Activated T-helper 2 cell treated with anti-CD3 and anti-CD28 coated beads, Interferon-gamma antibody, Interleukin-2, Interleukin-4, amounts not matched to agents 10 μg/mL and 5 μg/mL and 100 μg/mL, durations not matched to agents 14 hours and 24 hours and 36 hours (primary cell): ENCODE data around the gene RASAL2. TPM values are rescaled to one million over a fixed set of nuclear protein-coding genes. Genes with fewer than 3 reads are reported as not detected.

Source experiments
- DNase-seq: peaks from one replicate; pipeline ENCODE4 v3.0.0; 2021; ENCODE audit warnings: low spot score
- H3K27ac Mint-ChIP-seq: one replicate; pipeline ENCODE4 v1.8.0; 2021; ENCODE audit warnings: mixed read lengths
- H3K27me3 Mint-ChIP-seq: one replicate; pipeline ENCODE4 v1.8.0; 2021; ENCODE audit warnings: low read depth, mixed read lengths
- H3K36me3 Mint-ChIP-seq: one replicate; pipeline ENCODE4 v1.8.0; 2021; ENCODE audit warnings: low read depth, mixed read lengths
- H3K4me1 Mint-ChIP-seq: one replicate; pipeline ENCODE4 v1.8.0; 2021; ENCODE audit warnings: low read depth, mixed read lengths
- H3K4me3 Mint-ChIP-seq: one replicate; pipeline ENCODE4 v1.8.0; 2021; ENCODE audit warnings: low read depth, mild to moderate bottlenecking, moderate library complexity, mixed read lengths
- H3K9me3 Mint-ChIP-seq: one replicate; pipeline ENCODE4 v1.8.0; 2021; ENCODE audit warnings: mixed read lengths
- intact Hi-C: fragments of 100-400 bp; cut with micrococcal nuclease; formaldehyde crosslinking; loops from one replicate; pipeline ENCODE4 v1.15.1; 2023
- total RNA-seq: library from RNA; stranded (reverse); gene quantifications from 2 replicates; pipeline ENCODE4 v1.2.3, GENCODE V29; 2022

The RASAL2 gene
- total RNA-seq, 1 donor from 2014 or later: 0.43 TPM

DNA sequence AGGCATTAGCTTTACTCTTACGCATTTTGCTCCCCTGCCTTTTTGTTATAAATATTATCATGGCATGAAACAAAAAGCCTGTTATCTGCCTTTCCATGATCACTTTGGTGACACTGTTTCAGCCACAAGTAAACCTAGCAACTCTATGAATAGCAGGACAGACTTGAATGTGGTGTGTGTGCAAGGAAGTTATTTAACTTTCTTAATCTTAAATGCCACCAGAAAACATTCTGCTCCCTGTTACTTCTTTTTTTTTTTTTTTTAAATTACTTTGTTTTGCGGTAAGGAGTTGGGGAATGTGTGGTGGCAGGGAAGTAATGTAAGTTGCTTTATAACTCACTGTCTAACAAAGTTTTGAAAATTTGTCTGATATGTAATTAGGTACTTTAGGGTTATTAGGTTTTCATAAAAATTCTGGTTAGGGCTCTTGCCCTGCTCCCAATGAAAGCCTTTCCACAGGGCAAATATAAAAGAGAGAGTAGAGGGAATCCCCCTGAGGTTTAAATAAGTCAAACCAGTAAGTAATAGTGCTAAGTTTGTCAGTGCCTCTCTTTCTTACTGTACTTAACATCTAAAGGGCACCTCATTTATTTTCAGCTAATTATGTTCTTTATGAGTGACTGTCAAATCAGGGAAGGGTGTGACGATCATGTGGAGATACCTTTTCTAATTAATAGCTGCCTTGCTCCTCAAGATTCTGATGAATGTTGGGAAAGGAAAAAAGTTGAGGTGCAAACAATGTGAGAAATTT lies 39.5 kb downstream of the RASAL2 start:
- Mint-ChIP-seq H3K4me1 (no peaks in the 10 kb centered on the region), H3K27me3 (no peaks in the 10 kb centered on the region), H3K9me3 (no peaks in the 10 kb centered on the region), H3K4me3 (no peak overlapping the region), H3K36me3 (no peaks in the 10 kb centered on the region), H3K27ac (no peak overlapping the region)
- no peak for DNase-seq
- intact Hi-C loops: no loop called here

DNA sequence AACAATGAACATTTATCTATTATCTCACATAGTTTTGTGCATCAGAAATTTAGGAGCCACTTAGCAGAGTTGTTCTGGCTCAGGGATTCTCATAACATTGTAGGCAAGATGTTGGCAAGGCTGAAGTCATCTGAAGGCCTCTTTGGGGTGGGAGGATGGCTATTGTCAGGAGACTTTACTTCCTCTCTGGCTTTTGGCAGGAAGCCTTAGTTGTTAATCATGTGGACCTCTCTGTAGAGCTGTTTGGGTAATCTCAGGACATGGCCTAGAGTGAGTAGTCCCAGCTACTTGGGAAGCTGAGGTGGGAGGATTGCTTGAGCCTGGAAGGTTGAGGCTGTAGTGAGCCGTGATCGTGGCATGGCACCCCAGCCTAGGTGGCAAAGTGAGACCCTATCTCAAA lies 40.2 kb downstream of the RASAL2 start:
- Mint-ChIP-seq H3K4me3 (no peak overlapping the region), H3K27me3 (no peaks in the 10 kb centered on the region), H3K36me3 (no peaks in the 10 kb centered on the region), H3K27ac (no peak overlapping the region), H3K9me3 (no peaks in the 10 kb centered on the region), H3K4me1 (no peaks in the 10 kb centered on the region)
- intact Hi-C loops: no loop called here
- no peak for DNase-seq

DNA sequence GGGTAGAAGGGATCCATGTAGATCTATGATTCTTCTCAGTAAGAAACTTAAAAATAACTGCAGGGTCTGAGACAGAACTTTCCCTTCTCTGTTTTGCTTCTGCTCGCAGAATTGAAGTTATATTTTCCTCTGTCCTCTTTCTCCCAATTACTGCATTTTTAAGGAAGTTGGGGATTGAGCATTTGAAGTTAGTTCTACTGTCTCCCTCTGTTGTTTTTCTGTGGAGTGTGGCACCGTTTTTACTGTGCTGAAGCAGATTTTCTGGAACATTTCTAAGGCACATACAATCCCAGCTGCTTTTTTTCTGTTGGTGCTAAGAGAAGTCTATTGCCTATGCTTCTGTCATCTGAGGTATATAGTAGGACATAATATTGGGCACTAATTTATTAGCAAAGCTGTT lies 43.3 kb downstream of the RASAL2 start:
- no peak overlapping the region for H3K4me3 Mint-ChIP-seq

DNA sequence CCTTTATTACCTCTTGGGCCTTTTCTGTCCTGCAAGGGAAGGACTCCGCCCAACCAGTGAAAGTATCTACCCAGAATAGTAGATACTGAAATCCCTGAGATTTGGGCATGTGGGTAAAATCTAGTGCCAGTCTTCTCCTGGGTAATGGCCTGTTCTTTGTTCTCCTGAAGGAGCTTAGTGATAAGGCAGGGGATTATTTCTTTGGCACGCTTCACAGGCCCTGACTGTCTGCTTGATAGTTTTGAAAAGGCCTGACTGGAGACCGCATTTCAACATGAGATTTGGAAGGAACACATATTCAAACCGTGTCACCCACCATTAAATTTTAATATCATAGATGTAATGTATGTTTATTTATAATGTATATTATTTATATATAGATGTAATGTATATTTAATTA lies 48.9 kb downstream of the RASAL2 start:
- no peak for DNase-seq
- no peaks in the 10 kb centered on the region for H3K36me3 Mint-ChIP-seq
- intact Hi-C loops: no loop called here
- H3K4me1 Mint-ChIP-seq: no peaks in the 10 kb centered on the region
- no peaks in the 10 kb centered on the region for H3K27me3 Mint-ChIP-seq
- no peak overlapping the region for H3K27ac Mint-ChIP-seq
- no peak overlapping the region for H3K4me3 Mint-ChIP-seq
- H3K9me3 Mint-ChIP-seq: no peaks in the 10 kb centered on the region

More for the DNA sequence above, 43.3 kb downstream of the RASAL2 start:
- Mint-ChIP-seq H3K4me1 (no peaks in the 10 kb centered on the region), H3K27ac (no peak overlapping the region), H3K36me3 (no peaks in the 10 kb centered on the region), H3K9me3 (no peaks in the 10 kb centered on the region), H3K27me3 (no peaks in the 10 kb centered on the region)
- intact Hi-C loops: no loop called here
- no peak for DNase-seq

DNA sequence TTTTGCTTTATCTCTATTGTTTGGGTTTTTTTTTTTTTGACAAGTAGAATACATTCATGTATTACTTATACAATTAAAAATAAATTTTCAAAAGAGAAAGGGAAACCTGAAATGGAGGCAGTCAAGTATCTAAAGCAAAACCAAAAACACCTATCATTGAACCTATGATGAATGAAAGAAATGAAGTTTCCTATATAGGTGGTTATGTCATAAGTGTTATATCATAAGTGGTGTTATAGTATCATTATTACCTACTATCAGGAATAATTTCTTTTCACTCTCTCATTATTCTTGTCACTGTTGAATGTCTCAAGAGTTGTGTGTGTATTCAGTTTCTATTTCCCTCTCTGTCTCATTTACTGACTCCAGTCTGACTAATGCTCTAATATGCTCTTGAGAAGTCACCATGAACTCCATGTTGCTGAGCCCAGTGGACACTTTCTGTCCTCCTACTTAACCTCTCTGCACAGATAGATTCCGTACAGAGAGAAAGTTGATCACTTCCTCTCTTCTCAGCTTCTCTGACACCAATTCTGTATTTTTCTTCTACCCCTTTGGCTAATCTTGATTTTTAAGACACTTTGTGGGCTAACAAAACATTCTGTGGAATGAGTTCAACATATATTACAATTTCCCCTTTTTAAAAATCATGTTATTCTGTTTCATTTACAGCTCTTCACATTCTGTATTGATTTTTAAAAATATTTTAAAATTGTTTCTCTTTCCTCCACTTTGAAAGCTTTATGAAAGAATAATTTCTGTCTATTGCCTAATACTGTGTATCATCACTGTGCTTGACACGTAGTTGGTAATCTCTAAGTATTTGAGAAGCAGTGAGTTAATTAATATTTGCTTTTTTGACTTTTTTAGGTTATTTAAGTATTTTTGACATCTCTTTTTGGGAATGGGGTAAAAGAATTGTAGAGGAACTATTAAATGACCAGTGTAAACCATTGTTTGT lies 50.1 kb downstream of the RASAL2 start:
- H3K27me3 Mint-ChIP-seq: no peaks in the 10 kb centered on the region
- no peaks in the 10 kb centered on the region for H3K4me1 Mint-ChIP-seq
- H3K9me3 Mint-ChIP-seq: no peaks in the 10 kb centered on the region
- H3K36me3 Mint-ChIP-seq: no peaks in the 10 kb centered on the region
- H3K4me3 Mint-ChIP-seq: no peak overlapping the region
- intact Hi-C loops: no loop called here
- H3K27ac Mint-ChIP-seq: no peak overlapping the region
- DNase-seq: no peak

DNA sequence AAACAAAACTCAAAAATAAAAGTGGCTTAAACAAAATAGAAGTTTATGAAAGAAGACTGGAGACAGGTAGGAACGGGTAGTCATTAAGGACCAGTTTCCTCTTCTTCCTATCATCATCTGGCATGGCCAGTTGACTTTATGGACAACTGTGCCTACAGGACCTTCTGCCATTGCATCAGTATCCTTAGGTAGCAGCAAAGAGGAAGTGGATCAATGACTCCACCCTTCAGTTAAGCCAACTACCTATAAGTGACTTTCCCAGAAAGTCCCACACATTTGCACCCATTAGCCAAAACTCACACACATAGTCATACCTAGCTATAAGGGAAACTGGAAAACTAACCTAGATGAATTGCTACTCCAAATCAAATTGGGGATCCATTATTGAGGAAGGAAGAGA lies 51.7 kb downstream of the RASAL2 start:
- H3K27ac Mint-ChIP-seq: no peak overlapping the region
- H3K4me3 Mint-ChIP-seq: no peak overlapping the region
- H3K27me3 Mint-ChIP-seq: no peaks in the 10 kb centered on the region
- no peak for DNase-seq
- intact Hi-C loops: no loop called here
- no peaks in the 10 kb centered on the region for H3K9me3 Mint-ChIP-seq
- no peaks in the 10 kb centered on the region for H3K36me3 Mint-ChIP-seq
- no peaks in the 10 kb centered on the region for H3K4me1 Mint-ChIP-seq

DNA sequence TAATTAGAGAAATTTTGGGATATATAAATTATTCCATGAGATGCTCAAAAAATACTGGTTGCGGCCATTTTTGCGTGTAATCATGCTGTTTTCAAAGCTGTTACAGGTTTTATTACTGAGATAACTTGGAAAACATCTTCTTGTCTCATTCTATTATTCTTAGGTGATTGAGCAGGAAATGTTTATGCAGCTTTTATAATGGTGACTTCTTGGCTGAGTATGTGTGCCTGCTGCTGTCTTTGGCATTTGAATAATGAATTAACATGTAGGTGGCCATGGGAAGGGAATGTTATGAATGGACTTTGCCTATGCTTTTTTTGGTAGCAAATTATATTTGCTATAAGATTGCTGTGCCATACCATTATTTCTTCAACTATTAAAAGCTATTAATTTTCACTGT lies 52.5 kb downstream of the RASAL2 start:
- Mint-ChIP-seq H3K4me3 (no peak overlapping the region), H3K27ac (no peak overlapping the region), H3K4me1 (no peaks in the 10 kb centered on the region), H3K27me3 (no peaks in the 10 kb centered on the region), H3K36me3 (no peaks in the 10 kb centered on the region), H3K9me3 (no peaks in the 10 kb centered on the region)
- no peak for DNase-seq
- intact Hi-C loops: no loop called here

DNA sequence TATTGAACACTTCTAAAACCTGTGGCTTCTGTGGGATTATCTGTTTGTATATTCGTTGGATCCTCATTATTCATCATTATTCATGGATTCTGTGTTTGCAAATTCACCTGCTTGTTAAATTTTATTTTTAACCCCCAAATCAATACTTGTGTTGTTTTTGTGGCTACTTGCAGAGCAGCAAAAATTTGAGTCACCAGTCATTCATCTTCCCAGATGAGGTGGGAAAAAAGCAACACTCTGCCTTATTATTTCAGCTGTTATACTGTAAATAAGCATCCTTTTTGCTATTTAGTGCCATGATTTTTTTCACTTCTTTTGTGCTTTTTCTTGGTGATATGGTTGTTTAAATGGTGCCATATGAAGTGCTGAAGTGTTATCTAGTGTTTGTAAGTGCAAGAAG lies 56.7 kb downstream of the RASAL2 start:
- intact Hi-C loops: no loop called here
- H3K27ac Mint-ChIP-seq: no peak overlapping the region
- DNase-seq: no peak
- H3K27me3 Mint-ChIP-seq: no peaks in the 10 kb centered on the region
- H3K4me1 Mint-ChIP-seq: no peaks in the 10 kb centered on the region
- no peaks in the 10 kb centered on the region for H3K9me3 Mint-ChIP-seq
- no peak overlapping the region for H3K4me3 Mint-ChIP-seq
- no peaks in the 10 kb centered on the region for H3K36me3 Mint-ChIP-seq

DNA sequence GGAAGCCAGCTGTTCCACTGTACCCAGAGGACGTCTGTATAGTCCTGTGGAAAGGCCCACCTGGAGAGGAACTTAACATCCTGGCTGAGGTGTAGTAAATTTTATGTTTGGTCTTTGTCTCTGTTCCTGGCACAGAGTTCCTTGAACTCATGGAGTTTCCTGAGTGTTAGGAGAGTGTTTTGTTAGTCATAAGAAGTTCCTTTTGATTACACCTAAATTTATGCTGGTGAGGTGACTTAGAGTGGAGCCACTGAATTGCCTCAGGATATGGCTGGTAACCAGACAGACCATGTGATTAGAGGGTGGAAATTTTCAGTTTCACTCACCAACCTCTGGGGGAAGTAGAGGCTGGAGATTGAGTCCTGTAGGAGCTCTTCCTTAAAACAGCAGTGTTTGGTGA lies 57.9 kb downstream of the RASAL2 start:
- no peak overlapping the region for H3K4me3 Mint-ChIP-seq
- no peaks in the 10 kb centered on the region for H3K9me3 Mint-ChIP-seq
- DNase-seq: no peak
- H3K4me1 Mint-ChIP-seq: no peaks in the 10 kb centered on the region
- intact Hi-C loops: no loop called here
- no peak overlapping the region for H3K27ac Mint-ChIP-seq
- H3K27me3 Mint-ChIP-seq: no peaks in the 10 kb centered on the region
- no peaks in the 10 kb centered on the region for H3K36me3 Mint-ChIP-seq

DNA sequence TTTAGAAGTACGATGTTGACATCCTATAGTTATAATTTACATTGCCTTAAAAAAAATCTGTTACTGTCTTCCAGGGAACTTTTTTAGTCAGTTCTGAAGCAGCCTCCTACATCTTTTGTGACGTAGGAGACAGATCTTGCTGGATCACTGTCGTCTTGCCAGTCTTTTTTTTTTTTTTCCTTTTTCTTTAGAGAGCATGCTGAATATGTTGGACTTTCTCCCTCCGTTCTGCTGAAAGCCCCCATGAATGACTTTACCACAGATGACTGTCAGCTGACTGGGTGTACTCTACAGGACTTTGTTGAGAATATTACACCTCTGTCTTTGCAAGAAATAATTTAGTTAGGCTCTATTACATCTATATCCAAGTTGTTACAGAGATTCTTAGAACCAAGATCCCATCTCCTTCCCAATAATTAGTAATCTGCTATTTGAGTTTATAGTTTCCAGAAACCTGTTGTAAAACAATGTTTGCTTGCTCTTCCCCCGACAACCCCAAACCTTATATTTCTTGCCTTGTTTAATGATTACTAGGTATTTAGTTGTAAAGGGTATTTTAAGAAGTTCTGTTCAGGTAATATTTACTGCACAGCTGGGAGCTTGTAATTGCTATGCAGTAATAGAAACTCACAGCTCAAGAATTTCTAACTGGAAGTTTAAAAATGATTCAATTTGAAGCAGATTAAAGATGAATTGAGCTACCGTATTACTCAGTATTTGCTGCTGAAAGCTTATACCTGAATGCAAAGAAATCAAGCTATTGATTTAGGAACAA lies 61.8 kb downstream of the RASAL2 start:
- no peak for DNase-seq
- Mint-ChIP-seq H3K4me1 (no peaks in the 10 kb centered on the region), H3K4me3 (no peak overlapping the region), H3K27me3 (no peaks in the 10 kb centered on the region), H3K27ac (no peak overlapping the region), H3K9me3 (no peaks in the 10 kb centered on the region), H3K36me3 (no peaks in the 10 kb centered on the region)
- intact Hi-C loops: no loop called here

DNA sequence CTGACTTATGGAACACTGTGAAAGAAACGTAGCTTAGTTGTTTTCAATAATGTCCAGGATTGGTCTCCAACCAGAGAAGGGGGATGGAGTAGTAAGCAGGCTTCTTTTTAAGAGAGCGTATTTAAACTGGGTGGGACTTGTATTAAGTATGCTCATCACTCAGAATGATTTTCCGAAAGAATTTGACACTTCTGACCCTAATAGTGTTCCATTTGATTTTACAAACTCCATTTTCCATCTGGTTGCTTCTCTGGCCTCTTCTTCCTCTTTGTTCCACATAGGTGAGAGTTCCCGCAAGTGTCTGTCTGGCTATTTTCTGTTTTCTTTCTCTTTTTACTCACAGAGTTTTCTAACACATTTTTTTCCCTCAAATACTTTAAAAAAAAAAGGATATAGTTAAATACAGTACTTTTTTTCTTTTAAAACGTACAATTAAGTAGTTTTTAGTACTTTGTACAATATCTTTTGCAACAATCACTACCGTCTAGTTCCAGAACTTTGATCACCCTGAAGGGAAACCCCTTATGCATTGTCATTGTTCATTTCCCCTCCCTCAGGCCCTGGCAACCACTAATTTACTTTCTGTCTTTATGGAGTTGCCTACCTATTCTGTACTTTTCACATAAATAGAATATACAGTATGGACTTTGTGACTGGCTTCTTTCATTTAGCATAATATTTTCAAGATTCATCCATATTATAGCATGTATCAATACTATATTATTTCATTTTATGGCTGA lies 67.0 kb downstream of the RASAL2 start:
- Mint-ChIP-seq H3K36me3 (no peaks in the 10 kb centered on the region), H3K27me3 (no peaks in the 10 kb centered on the region), H3K4me1 (no peaks in the 10 kb centered on the region), H3K27ac (no peak overlapping the region), H3K4me3 (no peak overlapping the region), H3K9me3 (no peaks in the 10 kb centered on the region)
- DNase-seq: no peak
- intact Hi-C loops: no loop called here

DNA sequence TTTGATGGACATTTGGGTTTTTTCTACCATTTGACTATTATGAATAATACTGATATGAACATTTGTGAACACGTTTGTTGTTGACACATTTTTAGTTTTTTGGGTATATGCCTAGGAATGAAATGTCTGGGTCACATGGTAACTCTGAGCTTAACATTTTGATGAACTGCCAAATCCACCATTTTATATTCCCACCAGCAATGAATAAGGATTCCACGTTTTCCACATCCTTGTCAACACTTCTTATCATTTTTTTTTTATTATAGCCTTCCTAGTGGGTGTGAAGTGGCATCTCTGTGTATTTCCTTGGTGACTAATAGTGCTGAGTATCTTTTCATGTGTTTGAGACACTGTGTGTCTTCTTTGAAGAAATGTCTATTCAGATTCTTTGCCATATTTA lies 67.6 kb downstream of the RASAL2 start:
- Mint-ChIP-seq H3K9me3 (no peaks in the 10 kb centered on the region), H3K4me1 (no peaks in the 10 kb centered on the region), H3K36me3 (no peaks in the 10 kb centered on the region), H3K4me3 (no peak overlapping the region), H3K27ac (no peak overlapping the region), H3K27me3 (no peaks in the 10 kb centered on the region)
- no peak for DNase-seq
- intact Hi-C loops: no loop called here
